WTC11 (cell line): ENCODE data around the gene IL16.

Source experiments
- CBFB ChIP-seq: sonication (generic); formaldehyde crosslinking; IDR thresholded peaks from 2 replicates; pipeline ENCODE4 v1.8.1; 2022; ENCODE audit warnings: mild to moderate bottlenecking, low read depth, missing genetic modification reagents
- CTCF ChIP-seq: fragments of 200-600 bp; IDR thresholded peaks from 2 replicates; pipeline ENCODE4 v1.8.0; 2022; ENCODE audit warnings: antibody characterized with exemption
- E2F4 ChIP-seq: sonication (generic); formaldehyde crosslinking; IDR thresholded peaks from 2 replicates; pipeline ENCODE4 v1.8.1; 2022; ENCODE audit warnings: low read depth, mild to moderate bottlenecking, moderate library complexity, missing genetic modification reagents, borderline replicate concordance
- ERG ChIP-seq: fragments of 250-450 bp; sonication (Bioruptor Pico); IDR thresholded peaks from 2 replicates; pipeline ENCODE4 v1.8.0; 2021; ENCODE audit warnings: mild to moderate bottlenecking
- MAX ChIP-seq: sonication (generic); formaldehyde crosslinking; IDR thresholded peaks from 2 replicates; pipeline ENCODE4 v1.8.0; 2022; ENCODE audit warnings: mild to moderate bottlenecking, missing genetic modification reagents
- RELA ChIP-seq: sonication (generic); formaldehyde crosslinking; IDR thresholded peaks from 2 replicates; pipeline ENCODE4 v1.8.1; 2022; ENCODE audit warnings: missing genetic modification reagents, mild to moderate bottlenecking, borderline replicate concordance
- ZBTB43 ChIP-seq: sonication (generic); formaldehyde crosslinking; IDR thresholded peaks from 2 replicates; pipeline ENCODE4 v1.8.1; 2023; ENCODE audit warnings: mild to moderate bottlenecking, missing genetic modification reagents
- ZNF121 ChIP-seq: sonication (generic); formaldehyde crosslinking; IDR thresholded peaks from 2 replicates; pipeline ENCODE4 v1.8.0; 2023; ENCODE audit warnings: missing genetic modification reagents

- TF ChIP-seq CTCF: no peak
- no peak for TF ChIP-seq ZBTB43 (CRISPR knock-in tag)
- TF ChIP-seq CBFB: no peak
- no peak for TF ChIP-seq MAX (CRISPR knock-in tag)
- TF ChIP-seq E2F4 (CRISPR knock-in tag): no peak
- TF ChIP-seq RELA (CRISPR knock-in tag): no peak
- no peak for TF ChIP-seq ZNF121
- no peak for TF ChIP-seq ERG
These were observed 18.9 kb downstream of the IL16 start for GRCh38 chr15:81215531-81215930.
